ENCODE measurements around the gene MLH3.

DNA sequence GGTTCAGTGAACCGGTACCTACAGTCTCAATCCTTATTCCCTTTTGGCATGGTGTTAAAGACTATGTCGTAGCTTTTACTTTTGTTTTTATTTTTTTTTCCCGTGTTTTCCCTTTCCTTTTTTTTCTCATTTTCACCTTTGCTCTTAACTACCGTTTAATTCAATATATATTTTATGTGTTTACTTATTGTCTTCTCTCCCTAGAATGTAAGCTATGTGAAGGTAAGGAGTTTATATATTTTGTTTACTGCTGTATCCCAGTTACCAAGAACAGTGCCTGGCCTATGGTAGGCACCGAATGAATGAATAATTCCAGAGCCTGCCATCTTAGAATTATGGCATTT, 261 bp upstream of the MLH3 start:
- TF ChIP-seq GABPA (IDR thresholded peaks at IDR 0.05; ENCODE audit: low read depth) (no peak), ZBTB40 (IDR thresholded peaks at IDR 0.05; ENCODE audit: borderline replicate concordance) (no peak), E2F4 (IDR thresholded peaks at IDR 0.05; ENCODE audit: low read depth, low read length) (no peak)
